HepG2 (cell line): Measurements from ENCODE around the gene ERBB3. TPM values are rescaled to one million over a fixed set of nuclear protein-coding genes. Genes with fewer than 3 reads are reported as not detected.
A peak's percentile ranks its signal among the peaks of the same experiment; 100 is the strongest.

Source experiments
- ATAC-seq: fragments of 200-7000 bp; cut with Tn5 transposase; 3 replicates; pipeline ENCODE4 v1.9.1; 2020; ENCODE audit warnings: mild to moderate bottlenecking, moderate library complexity
- BruUV-seq: library from RNA; stranded (reverse); fragments of 400-500 nt; replicated peaks from 2 replicates; lab custom pipeline; 2021; lab: Mats Ljungman, UMichigan
- CTCF ChIA-PET: fragments of 300-600 bp; formaldehyde crosslinking; extraction: SDS; loops from one replicate; lab custom pipeline; 2021; ENCODE audit warnings: low total read pairs, inconsistent platforms, low intra/inter-chr PET ratio; lab: Yijun Ruan, JAX
- POLR2A ChIA-PET: fragments of 350-600 bp; sonication (Branson Sonifier 250); formaldehyde crosslinking; loops from one replicate; lab custom pipeline; 2020; ENCODE audit warnings: antibody characterized with exemption, inconsistent platforms; lab: Yijun Ruan, JAX
- DNase-seq: peaks from one replicate; pipeline ENCODE4 v3.0.0-alpha.2; 2015; ENCODE audit warnings: low spot score
- FAIRE-seq: peaks from 3 replicates; lab custom pipeline; 2011; peaks lifted over from hg19 to GRCh38; lab: Jason Lieb, UNC
- H2AFZ ChIP-seq: one replicate; pipeline ENCODE4 v1.6.1; 2011; ENCODE audit warnings: low read length, inconsistent platforms
- H3K27ac ChIP-seq: fragments of 300-600 bp; 3 replicates; pipeline ENCODE4 v1.8.0; 2011; ENCODE audit warnings: mixed run types, mild to moderate bottlenecking, mixed read lengths, low read length, inconsistent platforms; ENCODE audit not compliant: insufficient read depth; ENCODE audit errors: extremely low read length
- H3K27me3 ChIP-seq, 2 experiments: fragments of 200-600 bp in 1 of 2; 2 replicates in 1 of 2; 3 replicates in 1 of 2; pipeline versions ENCODE4 v1.6.0 to v1.8.0; 2011; ENCODE audit warnings: low read length in 2 of 2, mild to moderate bottlenecking in 2 of 2, moderate library complexity in 2 of 2, inconsistent platforms in 1 of 2; ENCODE audit not compliant: insufficient read depth in 2 of 2, control insufficient read depth in 1 of 2
- H3K36me3 ChIP-seq, 2 experiments: fragments of 200-600 bp in 1 of 2; replicated peaks in 1 of 2; 2 replicates in 1 of 2; 3 replicates in 1 of 2; pipeline versions ENCODE4 v1.5.1 to v1.8.0; 2011; ENCODE audit warnings: low read length in 2 of 2, inconsistent platforms in 1 of 2; ENCODE audit not compliant: insufficient read depth in 2 of 2, control insufficient read depth in 1 of 2
- H3K4me1 ChIP-seq: 2 replicates; pipeline ENCODE4 v1.5.1; 2012; ENCODE audit warnings: low read length, inconsistent platforms; ENCODE audit not compliant: insufficient read depth
- H3K4me2 ChIP-seq: 2 replicates; pipeline ENCODE4 v1.6.0; 2011; ENCODE audit warnings: low read depth, low read length, inconsistent platforms
- H3K4me3 ChIP-seq, 3 experiments: fragments of 200-600 bp in 1 of 3; sonication (generic), shearing (Covaris generic) in 1 of 3; replicated peaks in 1 of 3; 2 replicates each; pipeline ENCODE4 v1.5.1; 2011 to 2016; ENCODE audit warnings: low read length in 3 of 3, inconsistent platforms in 2 of 3, low read depth in 2 of 3, mild to moderate bottlenecking in 2 of 3, control low read depth in 1 of 3, mixed read lengths in 1 of 3; ENCODE audit not compliant: insufficient read depth in 1 of 3
- H3K79me2 ChIP-seq: one replicate; pipeline ENCODE4 v1.6.1; 2011; ENCODE audit warnings: low read length, inconsistent platforms; ENCODE audit not compliant: insufficient read depth
- H3K9ac ChIP-seq: 2 replicates; pipeline ENCODE4 v1.6.0; 2011; ENCODE audit warnings: mild to moderate bottlenecking, low read depth, low read length, inconsistent platforms; ENCODE audit not compliant: insufficient read depth
- H3K9me3 ChIP-seq: 2 replicates; pipeline ENCODE4 v1.5.1; 2012; ENCODE audit warnings: mild to moderate bottlenecking, low read length
- H4K20me1 ChIP-seq: 2 replicates; pipeline ENCODE4 v1.6.0; 2011; ENCODE audit warnings: inconsistent platforms, mild to moderate bottlenecking, low read length, moderate library complexity; ENCODE audit not compliant: insufficient read depth
- GPN1 ChIP-seq: sonication (generic); formaldehyde crosslinking; IDR thresholded peaks from 2 replicates; pipeline ENCODE4 v1.5.1; 2020; ENCODE audit warnings: missing genetic modification reagents, borderline replicate concordance
- RARA ChIP-seq: IDR thresholded peaks from 2 replicates; pipeline ENCODE4 v1.6.1; 2016; ENCODE audit warnings: missing genetic modification reagents, missing compliant biosample characterization
- SCMH1 ChIP-seq: sonication (generic); formaldehyde crosslinking; IDR thresholded peaks from 2 replicates; pipeline ENCODE4 v1.9.0; 2021; ENCODE audit warnings: missing genetic modification reagents, mild to moderate bottlenecking, borderline replicate concordance
- SOX13 ChIP-seq, 3 experiments: fragments of 450-650 bp in 1 of 3; sonication (generic) in 1 of 3; formaldehyde crosslinking in 1 of 3; IDR thresholded peaks in 2 of 3; conservative IDR thresholded peaks in 1 of 3; 2 replicates each; pipeline versions ENCODE4 v1.5.0 to v1.6.1; 2016 to 2020; ENCODE audit warnings: antibody characterized with exemption in 1 of 3, mild to moderate bottlenecking in 1 of 3, missing compliant biosample characterization in 1 of 3, missing genetic modification reagents in 1 of 3, moderate library complexity in 1 of 3
- SUZ12 ChIP-seq: fragments of 150-350 bp; IDR thresholded peaks from 2 replicates; pipeline ENCODE4 v1.6.1; 2014; ENCODE audit warnings: low read depth, low read length
- TAF15 ChIP-seq: fragments of 200-400 bp; formaldehyde crosslinking; IDR thresholded peaks from one replicate; pipeline ENCODE4 v1.6.1; 2018; ENCODE audit warnings: mild to moderate bottlenecking, low read depth, low read length; ENCODE audit not compliant: poor library complexity, severe bottlenecking
- TEAD3 ChIP-seq: optimal IDR thresholded peaks from 2 replicates; pipeline ENCODE3; 2016; ENCODE audit warnings: borderline replicate concordance
- WGBS: methylation state at CpG from one replicate; pipeline ENCODE4 v1.1.6; 2017; ENCODE audit warnings: low lambda C conversion rate; 5-methylcytosine and 5-hydroxymethylcytosine counted together
- in situ Hi-C: cut with HindIII; loops from 2 replicates; pipeline ENCODE4 v1.10.0; 2017; ENCODE audit warnings: low pct_unique_long_range_greater_than_20kb; ENCODE audit not compliant: extremely low pct_ligation_motif_present
- intact Hi-C: fragments of 100-400 bp; cut with micrococcal nuclease; formaldehyde crosslinking; loops from one replicate; pipeline ENCODE4 v1.10.0; 2022; ENCODE audit not compliant: unreplicated experiment
- polyA plus RNA-seq, 8 experiments: library from polyadenylated mRNA; depleted of rRNA in 3 of 8; stranded (reverse) in 7 of 8; unstranded in 1 of 8; fragments of >200 nt; fragmentation: Illumina TruSeq in 4 of 8; extraction: Trizol in 4 of 8; gene quantifications; 2 replicates each; pipeline versions ENCODE4 v1.2.1 to v1.2.3, GENCODE V29; 2011 to 2016; ENCODE audit warnings: low read depth in 4 of 8, missing spikeins in 1 of 8, mixed read lengths in 1 of 8; ENCODE audit not compliant: insufficient read depth in 1 of 8
- total RNA-seq, 5 experiments: library from RNA; depleted of rRNA; stranded (reverse); fragments of >200 nt; fragmentation: Illumina TruSeq; extraction: Trizol; gene quantifications; 2 replicates each; pipeline ENCODE4 v1.2.3, GENCODE V29; 2016; ENCODE audit warnings: low read depth in 1 of 5
- TF ChIP-seq, protein P1 (sequence below): sonication (generic); formaldehyde crosslinking; IDR thresholded peaks from 2 replicates; pipeline ENCODE4 v1.4.0; 2020; ENCODE audit warnings: missing genetic modification reagents, mild to moderate bottlenecking, borderline replicate concordance
- TF ChIP-seq, protein P2 (sequence below): IDR thresholded peaks from 2 replicates; pipeline ENCODE4 v1.6.1; 2016; ENCODE audit warnings: missing compliant biosample characterization, missing genetic modification reagents, borderline replicate concordance

Gene ERBB3
- total and polyA plus RNA-seq, 2 of the 13 experiments (the other 11 are each of a cell fraction or from before 2014, with no cell fraction given), result 93.6 to 358 TPM

DNA sequence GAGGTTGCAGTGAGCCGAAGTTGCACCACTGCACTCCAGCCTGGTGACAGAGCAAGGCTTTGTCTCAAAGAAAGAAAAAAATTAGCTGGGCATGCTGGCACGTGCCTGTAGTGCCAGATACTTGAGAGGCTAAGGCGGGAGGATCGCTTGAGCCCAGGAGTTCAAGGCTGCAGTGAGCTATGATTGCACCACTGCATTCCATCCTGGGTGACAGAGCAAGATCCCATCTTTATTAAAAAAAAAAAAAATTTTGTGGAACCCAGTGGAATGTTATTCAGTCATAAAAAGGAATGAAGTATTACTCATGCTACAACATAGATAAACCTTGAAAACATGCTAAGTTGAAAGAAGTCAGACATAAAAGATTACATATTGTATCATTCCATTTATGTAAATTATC, 8.3 kb upstream of the ERBB3 start (continued):
- TF ChIP-seq, protein P1, sequence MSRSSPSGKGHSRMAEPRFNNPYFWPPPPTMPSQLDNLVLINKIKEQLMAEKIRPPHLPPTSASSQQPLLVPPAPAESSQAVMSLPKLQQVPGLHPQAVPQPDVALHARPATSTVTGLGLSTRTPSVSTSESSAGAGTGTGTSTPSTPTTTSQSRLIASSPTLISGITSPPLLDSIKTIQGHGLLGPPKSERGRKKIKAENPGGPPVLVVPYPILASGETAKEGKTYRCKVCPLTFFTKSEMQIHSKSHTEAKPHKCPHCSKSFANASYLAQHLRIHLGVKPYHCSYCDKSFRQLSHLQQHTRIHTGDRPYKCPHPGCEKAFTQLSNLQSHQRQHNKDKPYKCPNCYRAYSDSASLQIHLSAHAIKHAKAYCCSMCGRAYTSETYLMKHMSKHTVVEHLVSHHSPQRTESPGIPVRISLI (CRISPR knock-in tag), result peak; percentile 59; the same call in 1 of the 2 replicates
- TF ChIP-seq RARA (CRISPR knock-in tag) (peak; percentile 39; the same call in 1 of the 2 replicates), TAF15 (no peak), SOX13 (IDR thresholded peaks at IDR 0.05) (no peak), SOX13 (CRISPR knock-in tag; conservative IDR thresholded peaks at IDR 0.05 in 1 of 2, IDR thresholded peaks at IDR 0.05 in 1 of 2) (peak in 1 of 2 experiments; percentile 35; a peak in 1 of 4 replicates), TEAD3 (CRISPR knock-in tag) (peak; percentile 53), SUZ12 (no peak)
- TF ChIP-seq, protein P2, sequence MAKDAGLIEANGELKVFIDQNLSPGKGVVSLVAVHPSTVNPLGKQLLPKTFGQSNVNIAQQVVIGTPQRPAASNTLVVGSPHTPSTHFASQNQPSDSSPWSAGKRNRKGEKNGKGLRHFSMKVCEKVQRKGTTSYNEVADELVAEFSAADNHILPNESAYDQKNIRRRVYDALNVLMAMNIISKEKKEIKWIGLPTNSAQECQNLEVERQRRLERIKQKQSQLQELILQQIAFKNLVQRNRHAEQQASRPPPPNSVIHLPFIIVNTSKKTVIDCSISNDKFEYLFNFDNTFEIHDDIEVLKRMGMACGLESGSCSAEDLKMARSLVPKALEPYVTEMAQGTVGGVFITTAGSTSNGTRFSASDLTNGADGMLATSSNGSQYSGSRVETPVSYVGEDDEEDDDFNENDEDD (CRISPR knock-in tag), result 0 out of 2 replicates have a peak, but pooled peaks have one; percentile 19

DNA sequence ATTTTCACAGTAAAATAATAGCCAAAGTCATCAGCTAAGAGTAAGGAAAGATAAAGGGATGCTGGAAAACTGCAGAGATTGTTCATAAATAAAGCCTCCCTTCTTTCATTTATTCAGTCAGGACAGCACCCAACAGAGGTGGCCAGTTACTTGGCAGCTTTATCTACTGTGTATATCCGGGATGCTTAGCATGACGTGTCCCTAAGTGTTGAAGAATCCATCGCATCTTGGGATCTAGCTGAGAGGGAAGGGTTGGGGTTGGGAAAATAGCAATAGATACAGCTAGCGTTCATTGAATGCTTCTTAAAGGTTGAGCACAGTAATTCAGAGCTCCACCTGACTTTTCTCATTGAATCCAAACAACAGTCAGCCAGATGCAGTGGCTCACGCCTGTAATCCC, 5.6 kb upstream of the ERBB3 start:
- BruUV-seq, result no TSS peak
- Histone ChIP-seq H3K4me3 (no peak overlapping the region), H3K9ac (no peak overlapping the region), H3K79me2 (no peaks in the 10 kb centered on the region), H2AFZ (no peak overlapping the region), H3K36me3 (no peaks in the 10 kb centered on the region), H3K9me3 (no peaks in the 10 kb centered on the region), H3K4me1 (peaks cover 58% of the 10 kb centered on the region), H4K20me1 (no peaks in the 10 kb centered on the region), H3K27ac (no peak overlapping the region), H3K4me2 (no peak overlapping the region), H3K27me3 (no peaks in the 10 kb centered on the region; a peak in 2 of 5 replicates)
- no peak for ATAC-seq
- in situ Hi-C loops (no loop called here), intact Hi-C loops (no loop called here)
- FAIRE-seq, result no peak
- ChIA-PET POLR2A (no interaction called here), CTCF (no interaction called here)
- TF ChIP-seq SCMH1 (CRISPR knock-in tag) (no peak), GPN1 (CRISPR knock-in tag) (no peak)
- no peak for DNase-seq
- 84% methylated on average over 5 of the region's 5 CpGs for WGBS
